GM18511 (cell line): ENCODE results near the gene SLC6A5.

Experiments used
- ATAC-seq: cut with Tn5 transposase; IDR thresholded peaks from one replicate; pipeline ENCODE4 v1.9.1; 2021; ENCODE audit warnings: mild to moderate bottlenecking, moderate library complexity; ENCODE audit not compliant: unreplicated experiment

Gene SLC6A5

DNA sequence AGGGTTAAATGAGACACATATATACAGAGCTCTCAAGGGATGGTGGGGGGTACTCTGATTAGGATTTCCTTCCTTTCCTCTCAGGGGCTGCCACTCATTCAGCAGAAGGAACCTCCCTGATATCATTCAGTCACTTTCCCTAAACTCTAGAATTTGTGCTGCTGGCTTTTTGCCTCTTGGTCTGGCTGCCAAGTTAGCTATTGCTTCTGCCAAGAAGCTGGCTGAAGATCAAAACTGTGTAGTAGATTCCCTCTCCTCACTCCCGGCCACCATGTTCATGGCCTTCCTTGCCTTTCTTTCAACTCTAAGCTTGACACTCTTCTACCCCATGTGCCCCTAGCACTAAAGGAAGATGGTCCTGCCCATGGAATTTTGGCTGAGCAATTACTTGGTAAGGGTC is 18.7 kb downstream of the SLC6A5 start:
- ATAC-seq, result no peak

DNA sequence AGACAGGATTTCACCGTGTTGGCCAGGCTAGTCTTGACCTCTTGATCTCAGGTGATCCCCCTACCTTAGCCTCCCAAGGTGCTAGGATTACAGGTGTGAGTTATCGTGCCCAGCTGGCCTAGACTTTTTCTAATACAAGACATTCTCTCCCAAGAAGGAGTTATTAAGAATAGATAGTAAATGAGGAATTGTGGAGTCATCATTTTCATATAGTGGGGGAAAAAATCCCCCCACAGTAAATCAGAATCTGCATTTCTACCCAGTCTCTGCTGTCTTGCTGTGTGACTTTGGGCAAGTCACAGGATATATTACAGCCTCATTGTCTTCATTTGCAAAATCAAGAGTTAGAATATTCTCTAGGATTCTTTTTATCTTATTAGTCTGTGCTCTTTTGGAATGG is 21.6 kb downstream of the SLC6A5 start:
- ATAC-seq, result no peak

DNA sequence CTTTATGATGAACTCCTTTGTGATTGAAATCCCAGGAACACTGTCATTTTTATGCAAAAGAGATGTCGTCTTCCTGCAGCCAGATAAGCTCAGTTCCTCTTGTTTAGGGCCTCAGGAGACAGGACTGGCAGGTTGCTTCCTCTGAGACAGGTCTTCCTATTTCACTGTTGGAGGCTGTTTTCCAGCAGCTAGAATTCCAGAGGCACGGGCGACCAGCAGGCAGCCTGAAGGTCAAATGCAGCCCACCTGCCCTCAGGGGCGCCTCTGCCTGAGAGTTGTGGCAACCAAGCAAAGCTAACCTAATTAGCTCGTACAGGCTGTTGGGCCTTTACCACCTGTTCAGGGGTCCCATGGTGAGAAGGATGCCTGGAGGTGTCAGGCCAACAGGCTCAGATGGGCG is 22.3 kb downstream of the SLC6A5 start:
- ATAC-seq, result no peak

DNA sequence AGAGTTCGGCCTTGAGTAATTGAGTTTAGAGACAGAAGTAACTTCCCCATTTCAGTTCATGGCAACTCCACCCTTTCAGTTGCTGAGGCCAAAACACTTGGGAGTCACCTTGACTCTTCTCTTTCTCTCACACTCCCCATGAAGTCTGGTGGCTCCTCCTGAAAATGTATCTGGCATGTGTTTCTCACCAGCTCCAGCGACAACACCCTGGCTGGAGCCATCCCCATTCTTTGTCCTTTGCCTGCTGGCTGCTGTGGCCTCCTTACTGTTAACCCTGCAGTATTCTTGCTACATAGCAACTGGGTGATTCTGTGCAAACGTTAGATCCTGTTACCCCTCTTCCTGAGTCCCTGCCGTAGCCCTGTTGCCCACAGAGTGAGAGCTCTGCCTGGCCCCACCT is 23.8 kb downstream of the SLC6A5 start:
- ATAC-seq, result no peak

DNA sequence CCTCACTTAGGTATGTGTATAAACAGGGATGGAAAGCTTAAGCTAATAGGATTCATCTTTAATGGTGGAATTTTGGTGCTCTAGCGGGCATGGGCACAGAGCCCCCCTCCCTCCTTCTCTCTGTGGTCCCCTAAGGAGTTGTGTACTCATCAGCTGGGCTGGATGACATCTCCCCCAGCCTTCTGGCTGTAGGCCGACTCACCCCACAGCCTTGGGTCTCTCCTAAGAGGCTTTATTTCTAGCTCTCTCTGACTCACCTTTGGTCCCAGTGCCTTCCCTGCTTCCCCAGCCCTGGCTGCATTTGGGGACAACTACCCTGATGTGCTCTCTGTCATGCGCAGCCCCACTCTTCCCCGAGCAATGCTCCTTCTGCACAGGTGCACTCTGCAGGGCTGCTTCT is 26.9 kb downstream of the SLC6A5 start:
- ATAC-seq, result no peak

DNA sequence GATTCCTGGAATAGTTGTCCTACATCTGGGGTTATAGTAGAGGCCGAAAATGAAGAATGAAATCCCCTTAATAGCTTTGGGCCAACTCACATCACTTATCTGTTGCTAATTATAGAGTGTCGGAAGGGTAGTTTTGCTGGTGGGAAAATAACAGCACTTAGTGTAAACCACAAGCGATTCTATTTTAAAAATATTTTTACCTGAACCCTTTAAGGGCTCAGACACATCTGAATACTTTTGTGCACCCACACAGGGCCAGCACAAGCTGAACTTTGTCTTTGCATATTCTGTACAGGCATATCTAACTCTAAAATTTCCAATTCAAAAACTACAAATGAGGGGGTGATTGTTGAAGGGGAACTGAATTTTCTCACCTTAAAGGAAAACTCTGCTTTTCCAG is 27.6 kb downstream of the SLC6A5 start:
- ATAC-seq, result no peak

DNA sequence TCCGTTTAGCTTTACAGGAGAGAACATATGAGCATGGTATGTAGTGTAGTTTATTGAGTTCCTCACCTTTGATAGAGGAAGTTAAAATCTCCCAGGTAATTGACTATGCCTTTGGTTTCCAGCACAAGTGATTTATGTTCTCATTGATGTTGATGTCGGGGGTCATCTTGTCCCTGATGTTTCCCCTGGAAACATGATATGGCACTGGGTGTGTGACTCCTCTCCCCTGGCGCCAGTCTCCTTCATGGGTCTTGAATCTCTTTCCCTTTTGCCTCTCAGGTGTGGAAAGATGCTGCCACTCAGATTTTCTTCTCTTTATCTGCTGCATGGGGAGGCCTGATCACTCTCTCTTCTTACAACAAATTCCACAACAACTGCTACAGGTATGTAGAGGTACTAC is 28.3 kb downstream of the SLC6A5 start:
- no peak for ATAC-seq

DNA sequence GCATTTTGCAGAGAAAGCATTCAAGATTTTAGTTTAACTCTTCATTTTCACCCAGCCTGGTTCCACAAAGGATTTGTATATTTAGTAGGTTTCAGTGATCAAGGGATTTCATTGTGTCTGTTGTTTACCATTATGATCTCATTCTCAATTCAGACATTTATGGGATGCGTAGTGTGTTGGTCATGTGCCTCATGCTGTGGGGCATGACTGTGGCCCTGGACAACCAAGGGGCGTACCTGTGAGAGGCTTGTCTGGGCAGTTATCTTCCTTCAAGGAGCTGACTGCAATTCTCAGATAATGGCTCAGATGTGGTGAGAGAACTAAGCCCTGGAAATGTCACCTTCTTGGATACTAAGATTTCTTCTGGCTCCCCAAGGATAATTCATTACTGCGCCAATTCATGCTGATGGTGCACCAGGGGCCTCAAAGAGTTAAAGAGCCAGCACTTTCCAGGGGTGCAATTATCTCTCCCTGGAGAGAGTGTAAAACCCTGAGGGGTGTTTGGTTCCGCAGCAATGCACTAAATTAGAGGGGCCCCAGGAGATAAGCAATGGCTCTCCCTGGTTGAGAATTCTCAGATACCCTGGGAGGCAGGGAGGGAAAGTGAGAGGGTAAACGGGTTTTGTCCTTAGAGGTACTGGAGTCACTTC is 32.2 kb downstream of the SLC6A5 start:
- ATAC-seq, result no peak

DNA sequence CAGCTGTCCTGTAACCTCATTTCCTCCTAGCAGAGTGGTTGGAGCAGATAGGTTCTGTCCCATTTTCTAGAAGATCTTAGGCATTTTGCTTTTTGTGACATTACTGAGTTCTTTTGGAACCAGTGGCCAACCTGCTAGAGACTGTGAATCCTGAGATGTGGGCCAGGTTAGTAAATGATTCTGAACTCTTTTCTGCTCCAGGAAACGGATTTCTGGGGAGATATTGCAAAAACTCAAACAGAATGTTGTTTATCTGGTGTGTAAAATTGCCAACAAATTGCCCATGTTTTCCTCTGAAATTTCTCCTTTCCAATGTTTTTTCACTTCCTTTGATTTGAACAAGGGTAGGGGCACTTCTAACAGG is 32.7 kb downstream of the SLC6A5 start:
- ATAC-seq, result no peak

DNA sequence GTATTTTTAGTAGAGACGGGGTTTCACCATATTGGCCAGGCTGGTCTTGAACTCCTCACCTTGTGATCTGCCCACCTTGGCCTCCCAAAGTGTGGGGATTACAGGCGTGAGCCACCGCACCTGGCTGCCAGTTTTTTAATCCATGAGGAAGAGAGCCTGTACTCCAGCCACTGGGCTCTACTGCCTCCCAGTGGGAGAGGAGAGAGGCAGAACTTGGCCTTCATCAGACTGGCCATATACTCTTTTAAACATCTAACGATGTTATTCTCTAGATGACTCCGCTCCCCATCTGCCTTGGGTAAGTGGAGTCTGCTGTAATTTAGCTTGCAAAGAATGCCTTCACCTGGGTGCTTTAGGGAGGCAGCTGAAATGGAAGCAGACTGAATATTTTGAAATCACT is 34.6 kb downstream of the SLC6A5 start:
- no peak for ATAC-seq

DNA sequence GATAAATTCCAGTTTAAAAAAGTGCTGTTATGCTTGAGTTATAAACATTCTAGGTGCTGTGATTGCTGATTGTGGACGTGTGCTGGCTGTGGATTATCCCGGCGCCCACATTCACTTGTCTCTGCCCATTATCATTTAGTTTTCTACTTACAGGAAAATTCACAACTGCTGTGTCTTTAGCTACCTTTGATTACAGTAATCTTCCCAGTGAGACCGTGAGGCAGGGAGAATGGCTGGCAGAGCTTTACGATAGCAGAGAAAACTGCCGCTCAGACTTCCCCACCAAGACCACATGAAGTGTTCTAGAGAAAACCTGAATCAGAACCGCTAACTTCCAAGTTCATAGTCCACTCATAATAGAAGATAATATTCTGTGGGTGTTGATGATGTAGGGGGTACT is 35.4 kb downstream of the SLC6A5 start:
- no peak for ATAC-seq

DNA sequence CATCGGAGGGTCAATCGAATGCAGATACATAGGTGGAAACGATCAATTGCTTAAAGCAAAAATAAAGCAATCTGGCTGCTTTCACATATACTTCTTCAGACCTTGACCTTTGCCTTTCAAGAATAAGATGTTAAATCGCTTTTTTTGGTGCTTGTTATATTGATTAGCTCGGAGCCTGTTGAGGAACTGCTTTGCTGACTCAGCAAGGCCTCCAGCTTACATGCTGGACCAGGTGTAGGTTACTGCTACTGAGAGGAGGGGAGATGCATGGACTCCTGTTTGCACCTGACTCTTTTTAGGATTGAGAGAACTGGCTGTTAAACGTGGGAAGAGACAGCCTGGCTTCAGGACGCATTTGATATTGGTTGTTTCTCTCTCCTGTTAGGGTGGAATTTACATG is 38.7 kb downstream of the SLC6A5 start:
- ATAC-seq, result no peak

DNA sequence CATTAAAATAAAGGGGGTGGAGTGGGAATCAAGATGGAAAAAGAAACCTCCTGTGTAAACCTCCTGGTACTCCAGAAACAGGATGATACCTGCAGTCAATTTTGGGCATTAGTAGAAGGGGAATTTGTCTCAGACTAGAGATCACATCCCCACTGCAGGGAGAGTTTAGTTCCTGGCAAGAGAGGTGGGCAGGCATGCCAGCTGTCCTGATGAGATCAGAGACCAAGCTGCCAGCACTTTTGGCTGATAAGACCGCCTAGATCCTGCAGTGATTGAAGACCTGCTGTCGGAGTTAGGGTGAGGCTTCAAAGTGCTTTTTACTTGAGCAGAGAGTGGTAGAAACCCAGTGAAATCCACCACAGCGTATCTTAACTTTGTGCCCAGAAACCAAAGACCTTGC is 40.3 kb downstream of the SLC6A5 start:
- ATAC-seq, result no peak

DNA sequence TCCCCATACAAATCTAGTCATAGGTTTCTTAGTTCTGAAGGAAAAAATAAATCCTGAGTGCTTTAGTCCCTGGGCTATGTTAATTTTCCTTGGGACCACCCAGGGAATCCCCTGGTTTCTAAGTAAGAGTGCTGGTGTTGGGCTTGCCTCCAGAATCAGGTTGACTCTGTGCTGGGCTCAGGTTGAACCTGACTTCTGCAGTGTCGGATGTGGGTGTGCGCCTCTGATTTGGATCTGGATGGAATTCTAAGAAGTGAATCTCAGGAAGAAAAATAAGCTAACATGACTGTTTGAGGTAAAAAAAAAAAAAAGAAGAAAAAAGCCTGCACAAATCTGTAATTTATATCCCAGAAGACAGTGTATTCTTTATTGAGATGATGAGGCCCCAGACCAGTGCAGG is 41.0 kb downstream of the SLC6A5 start:
- no peak for ATAC-seq

DNA sequence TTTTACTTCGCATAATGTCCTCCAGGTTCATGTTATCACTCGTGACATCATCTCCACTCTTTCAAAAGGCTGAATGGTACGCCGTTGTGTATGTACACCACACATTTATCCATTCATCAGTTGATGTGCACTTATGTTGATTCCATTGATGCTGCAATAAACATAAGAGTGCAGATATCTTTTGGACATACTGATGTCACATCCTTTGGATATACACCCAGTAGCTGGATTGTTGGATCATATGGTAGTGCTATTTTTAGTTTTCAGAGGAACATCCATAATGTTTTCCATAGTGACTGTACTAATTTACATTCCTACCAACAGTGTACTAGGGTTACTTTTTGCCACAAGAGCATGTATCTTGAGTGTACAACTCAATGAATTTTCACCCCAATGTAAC is 45.0 kb downstream of the SLC6A5 start:
- no peak for ATAC-seq

DNA sequence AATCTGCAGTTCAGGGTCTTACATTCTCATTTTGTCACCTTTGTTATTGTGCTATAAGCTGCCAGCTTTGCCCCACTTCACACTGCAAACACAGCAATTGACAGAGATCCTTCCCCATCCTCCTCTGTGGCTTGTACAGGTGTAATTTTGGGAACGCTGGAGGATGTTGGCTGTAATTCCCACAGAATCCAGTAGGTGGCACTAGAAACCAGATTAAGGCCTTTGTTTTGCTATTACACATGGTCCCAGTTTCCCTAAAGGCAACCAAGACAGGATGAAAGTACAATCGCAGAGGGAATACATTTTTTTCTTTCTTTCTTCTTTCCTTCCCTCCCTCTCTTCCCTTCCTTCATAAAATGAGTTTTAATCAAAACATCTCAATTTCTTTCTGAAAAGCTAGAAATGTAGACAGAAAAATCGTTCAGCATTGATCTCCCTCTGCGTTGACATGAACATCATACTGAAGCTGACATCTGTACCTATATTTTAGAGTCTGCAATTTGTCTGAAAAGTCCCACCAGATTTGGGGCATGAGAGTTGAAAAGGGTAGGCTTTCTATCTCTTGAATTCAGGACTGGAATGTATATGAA is 48.7 kb downstream of the SLC6A5 start:
- peak; percentile 87 for ATAC-seq

DNA sequence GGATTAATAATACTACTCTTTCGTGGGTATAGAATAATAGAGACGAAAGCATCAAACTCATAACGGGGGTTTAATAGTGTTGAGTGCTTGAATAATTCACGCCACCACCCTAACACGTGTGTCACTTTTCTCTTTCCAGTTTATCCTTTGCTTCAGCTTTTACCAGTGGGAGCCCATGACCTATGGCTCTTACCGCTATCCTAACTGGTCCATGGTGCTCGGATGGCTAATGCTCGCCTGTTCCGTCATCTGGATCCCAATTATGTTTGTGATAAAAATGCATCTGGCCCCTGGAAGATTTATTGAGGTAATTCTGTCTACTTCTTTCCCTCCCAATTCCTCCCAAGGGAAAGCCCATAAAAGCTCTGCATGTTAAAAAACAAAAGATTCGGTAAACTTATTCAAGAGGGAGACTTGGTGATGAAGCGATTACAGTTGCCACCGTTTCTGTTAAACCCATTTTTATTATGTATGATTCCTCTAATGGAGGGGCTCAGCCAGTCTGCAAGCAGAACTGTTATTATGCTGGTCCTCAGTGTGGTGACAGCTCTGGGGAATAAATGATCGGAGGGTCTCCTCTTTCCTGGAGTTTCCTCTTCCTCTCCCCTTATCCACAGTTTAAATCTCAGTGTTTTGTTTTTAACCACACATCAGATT is 52.9 kb downstream of the SLC6A5 start:
- no peak for ATAC-seq

DNA sequence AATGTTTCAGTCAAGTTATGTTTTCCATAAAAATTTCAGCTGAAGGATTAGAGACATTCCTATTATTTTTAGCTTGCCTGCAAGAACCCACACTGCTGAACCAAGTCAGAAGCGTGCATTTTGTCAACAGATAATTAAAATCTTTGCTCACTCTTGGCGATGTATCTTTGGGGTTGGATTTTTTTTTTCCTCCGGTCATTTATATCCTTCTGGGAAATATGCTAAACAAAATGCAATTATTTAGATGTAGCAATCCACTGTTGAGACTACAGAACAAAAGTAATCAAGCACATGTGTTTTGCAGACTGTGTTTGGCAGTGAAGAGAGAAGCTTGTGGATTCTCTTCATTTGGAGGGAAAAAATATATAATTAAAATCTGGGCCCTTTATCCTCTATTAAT is 54.6 kb downstream of the SLC6A5 start:
- no peak for ATAC-seq

DNA sequence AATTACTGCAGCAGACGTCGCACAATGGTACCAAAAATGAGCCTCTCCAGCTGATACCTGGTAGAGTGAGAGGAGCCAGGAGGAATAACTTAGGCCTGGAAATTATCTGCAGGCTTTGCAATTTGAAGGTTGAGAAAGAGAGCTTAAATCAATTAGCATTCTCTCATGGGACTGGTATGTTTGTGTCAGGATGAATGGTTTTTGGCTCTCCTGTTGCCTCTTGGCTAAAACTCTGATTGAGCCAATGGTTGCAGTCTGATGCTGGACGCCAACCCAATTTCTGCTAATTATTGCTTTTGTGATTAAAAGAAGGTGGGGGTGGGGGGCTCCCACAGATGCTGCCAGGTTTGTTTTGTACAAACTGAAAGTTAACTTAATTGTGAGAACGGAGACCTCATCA is 57.5 kb downstream of the SLC6A5 start:
- ATAC-seq, result no peak

DNA sequence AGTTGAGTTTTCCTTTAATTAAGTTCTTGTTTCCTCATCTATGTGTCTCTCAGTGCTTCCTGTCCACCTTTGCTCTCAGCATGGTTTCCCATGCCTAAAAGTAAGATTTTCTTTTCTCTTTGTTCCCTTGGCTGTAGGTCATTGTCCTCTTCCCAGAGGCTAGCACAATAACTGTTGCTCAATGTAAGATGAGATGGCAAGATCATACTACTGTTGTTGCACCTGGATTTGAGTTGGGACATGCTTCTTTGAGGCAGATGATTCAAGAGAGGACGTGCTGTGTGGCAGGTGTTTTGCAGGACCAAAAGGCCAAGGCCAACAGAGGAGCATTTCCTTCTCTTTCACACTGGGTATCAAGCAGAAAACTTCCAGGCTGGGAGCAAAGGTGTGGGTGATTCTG is 58.7 kb downstream of the SLC6A5 start:
- ATAC-seq, result no peak

DNA sequence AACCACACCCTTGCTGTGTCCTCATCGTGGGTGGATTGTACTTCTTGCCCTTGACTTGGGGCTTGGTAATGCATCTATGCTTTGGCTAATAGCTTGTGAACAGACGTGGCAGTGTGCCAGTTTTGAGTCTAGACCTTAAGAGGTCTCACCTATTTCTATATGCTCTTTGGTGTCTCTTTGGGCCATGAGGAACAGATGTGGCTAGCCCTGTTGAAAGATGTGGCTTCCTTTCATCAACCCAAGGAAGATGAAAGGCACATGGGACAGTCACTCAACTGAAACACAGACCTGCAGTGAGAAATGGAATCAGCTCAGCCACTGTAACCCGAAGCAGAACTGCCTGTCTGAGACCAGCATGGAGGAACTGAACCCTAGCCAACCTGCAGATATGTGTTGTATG is 62.0 kb downstream of the SLC6A5 start:
- no peak for ATAC-seq

DNA sequence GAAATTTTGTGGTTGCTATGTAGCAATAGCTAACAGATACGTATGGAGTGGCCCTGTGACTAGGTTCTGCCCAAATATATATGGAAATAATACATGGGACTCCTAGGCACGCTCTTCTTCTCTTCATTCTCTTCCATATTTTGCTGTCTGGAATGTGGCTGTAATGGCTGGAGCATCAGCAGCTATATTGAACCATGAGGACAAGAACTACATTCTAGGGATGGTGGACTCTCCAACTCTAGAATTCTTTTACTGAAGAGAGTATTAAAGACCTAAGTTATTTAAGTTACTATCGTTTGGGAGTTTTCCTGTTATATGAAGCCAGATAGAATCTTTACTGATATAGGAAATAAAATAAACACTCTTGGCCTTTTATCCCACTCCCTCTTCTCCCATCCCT is 62.4 kb downstream of the SLC6A5 start:
- ATAC-seq, result no peak
